ENCODE data around the gene NEIL3. TPM values are rescaled to one million over a fixed set of nuclear protein-coding genes. Genes with fewer than 3 reads are reported as not detected.

NEIL3 gene
- total RNA-seq, 1 experiment from 2014 or later, result 6.3 TPM

DNA sequence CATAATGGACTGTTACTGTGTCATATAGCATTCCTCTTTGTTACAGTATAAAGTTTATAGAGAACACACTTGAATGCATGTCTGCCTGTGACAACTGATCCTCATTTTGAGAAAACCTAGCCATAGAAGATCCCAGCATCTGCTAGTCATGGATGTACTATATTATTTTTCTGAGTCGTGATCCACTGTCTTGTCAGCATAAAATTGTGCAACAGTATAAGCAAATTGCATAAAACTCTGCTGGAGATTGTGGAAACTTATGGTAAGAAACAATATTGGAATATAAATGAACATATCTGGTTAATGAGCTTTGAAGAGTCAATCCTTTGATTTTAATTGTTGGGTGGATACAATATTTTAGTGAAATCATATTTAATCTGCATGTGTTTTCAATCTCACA lies 3.6 kb downstream of the NEIL3 start:
- Histone ChIP-seq H3T11ph (ENCODE audit: low read length) (no peak overlapping the region), H4K91ac (ENCODE audit: insufficient read length, low read depth, low read length) (no peak overlapping the region), H3K79me1 (ENCODE audit: insufficient read depth, low read depth, low read length, poor library complexity, severe bottlenecking) (peaks cover 2% of the 10 kb centered on the region), H2BK12ac (ENCODE audit: insufficient read length, low read depth, low read length) (no peak overlapping the region), H3K79me2 (ENCODE audit: insufficient read depth, low read length) (no peaks in the 10 kb centered on the region), H3K9me3 (ENCODE audit: control insufficient read depth, low read depth, low read length) (no peaks in the 10 kb centered on the region), H3K27me3 (ENCODE audit: insufficient read depth, low read length) (no peaks in the 10 kb centered on the region), H3K4me2 (ENCODE audit: insufficient read depth, insufficient read length, low read length) (no peak overlapping the region), H2BK120ac (ENCODE audit: low read depth, low read length, poor library complexity, severe bottlenecking) (no peak overlapping the region), H3K27ac (ENCODE audit: insufficient read length, low read depth, low read length) (no peak overlapping the region), H3K23me2 (ENCODE audit: insufficient read length, low read depth, low read length, poor library complexity, severe bottlenecking) (peaks cover 2% of the 10 kb centered on the region), H2BK20ac (ENCODE audit: low read depth, low read length, poor library complexity, severe bottlenecking) (no peak overlapping the region), H4K20me1 (ENCODE audit: control insufficient read depth, insufficient read depth, insufficient read length) (no peaks in the 10 kb centered on the region), H2AK5ac (ENCODE audit: insufficient read length, low read length) (no peak overlapping the region), H3K4me1 (ENCODE audit: insufficient read depth, low read length) (no peaks in the 10 kb centered on the region), H2BK5ac (ENCODE audit: insufficient read length, low read length) (no peak overlapping the region), H3K23ac (ENCODE audit: insufficient read length, low read depth, low read length) (no peak overlapping the region), H3K56ac (ENCODE audit: insufficient read length, low read depth, low read length) (no peak overlapping the region), H4K5ac (ENCODE audit: insufficient read length, low read depth, low read length) (no peak overlapping the region), H2AFZ (ENCODE audit: low read length) (no peak overlapping the region), H3K4ac (ENCODE audit: low read depth, low read length) (no peak overlapping the region), H3K18ac (ENCODE audit: insufficient read length, low read depth, low read length) (no peak overlapping the region), H2BK15ac (ENCODE audit: low read depth, low read length) (no peak overlapping the region), H3K14ac (ENCODE audit: insufficient read depth, low read length) (no peak overlapping the region), H4K8ac (replicated peaks; ENCODE audit: insufficient read length, low read depth, low read length) (no peak overlapping the region), H3K9ac (ENCODE audit: extremely low read depth, insufficient read length, low read length) (no peak overlapping the region)
- Mint-ChIP-seq H3K9me3 (no peaks in the 10 kb centered on the region; a peak in 1 of 5 replicates), H3K27me3 (ENCODE audit: low read depth) (no peaks in the 10 kb centered on the region), H3K36me3 (ENCODE audit: insufficient read depth in 1 of 3, low read depth in 3 of 3) (no peaks in the 10 kb centered on the region), H3K4me3 (no peak overlapping the region), H3K4me1 (peaks cover 12 to 18% of the 10 kb centered on the region in 2 experiments), H3K27ac (no peak overlapping the region; a peak in 1 of 7 replicates)
- no CpG with 5 or more reads among the region's 1 CpG for whole genome bisulfite sequencing (ENCODE audit: extremely low coverage, insufficient read length, low lambda C conversion rate)
- TF ChIP-seq, protein P1, sequence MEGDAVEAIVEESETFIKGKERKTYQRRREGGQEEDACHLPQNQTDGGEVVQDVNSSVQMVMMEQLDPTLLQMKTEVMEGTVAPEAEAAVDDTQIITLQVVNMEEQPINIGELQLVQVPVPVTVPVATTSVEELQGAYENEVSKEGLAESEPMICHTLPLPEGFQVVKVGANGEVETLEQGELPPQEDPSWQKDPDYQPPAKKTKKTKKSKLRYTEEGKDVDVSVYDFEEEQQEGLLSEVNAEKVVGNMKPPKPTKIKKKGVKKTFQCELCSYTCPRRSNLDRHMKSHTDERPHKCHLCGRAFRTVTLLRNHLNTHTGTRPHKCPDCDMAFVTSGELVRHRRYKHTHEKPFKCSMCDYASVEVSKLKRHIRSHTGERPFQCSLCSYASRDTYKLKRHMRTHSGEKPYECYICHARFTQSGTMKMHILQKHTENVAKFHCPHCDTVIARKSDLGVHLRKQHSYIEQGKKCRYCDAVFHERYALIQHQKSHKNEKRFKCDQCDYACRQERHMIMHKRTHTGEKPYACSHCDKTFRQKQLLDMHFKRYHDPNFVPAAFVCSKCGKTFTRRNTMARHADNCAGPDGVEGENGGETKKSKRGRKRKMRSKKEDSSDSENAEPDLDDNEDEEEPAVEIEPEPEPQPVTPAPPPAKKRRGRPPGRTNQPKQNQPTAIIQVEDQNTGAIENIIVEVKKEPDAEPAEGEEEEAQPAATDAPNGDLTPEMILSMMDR (conservative IDR thresholded peaks at IDR 0.05), result no peak
- no peak for DNase-seq

Data from H9 (cell line).